GM12891 (cell line): ENCODE data around the gene HIC2.
"Not testable (repeated sequence)": the region's sequence is repeated elsewhere in the genome, so short reads cannot be mapped to it uniquely, and the experiment has no call there.

ENCODE experiments used
- POLR2A ChIP-seq: IDR thresholded peaks from 2 replicates; pipeline ENCODE4 v1.6.1; 2011; ENCODE audit warnings: low read depth, low read length, control low read depth
- POLR2AphosphoS5 ChIP-seq: IDR thresholded peaks from 2 replicates; pipeline ENCODE4 v1.6.1; 2011; ENCODE audit warnings: low read depth, low read length, control low read depth
- POU2F2 ChIP-seq: IDR thresholded peaks from 2 replicates; pipeline ENCODE4 v1.6.1; 2011; ENCODE audit warnings: low read depth, mild to moderate bottlenecking, control low read depth, low read length, moderate library complexity
- SPI1 ChIP-seq: IDR thresholded peaks from 2 replicates; pipeline ENCODE4 v1.6.1; 2011; ENCODE audit warnings: low read depth, low read length, control low read depth

DNA sequence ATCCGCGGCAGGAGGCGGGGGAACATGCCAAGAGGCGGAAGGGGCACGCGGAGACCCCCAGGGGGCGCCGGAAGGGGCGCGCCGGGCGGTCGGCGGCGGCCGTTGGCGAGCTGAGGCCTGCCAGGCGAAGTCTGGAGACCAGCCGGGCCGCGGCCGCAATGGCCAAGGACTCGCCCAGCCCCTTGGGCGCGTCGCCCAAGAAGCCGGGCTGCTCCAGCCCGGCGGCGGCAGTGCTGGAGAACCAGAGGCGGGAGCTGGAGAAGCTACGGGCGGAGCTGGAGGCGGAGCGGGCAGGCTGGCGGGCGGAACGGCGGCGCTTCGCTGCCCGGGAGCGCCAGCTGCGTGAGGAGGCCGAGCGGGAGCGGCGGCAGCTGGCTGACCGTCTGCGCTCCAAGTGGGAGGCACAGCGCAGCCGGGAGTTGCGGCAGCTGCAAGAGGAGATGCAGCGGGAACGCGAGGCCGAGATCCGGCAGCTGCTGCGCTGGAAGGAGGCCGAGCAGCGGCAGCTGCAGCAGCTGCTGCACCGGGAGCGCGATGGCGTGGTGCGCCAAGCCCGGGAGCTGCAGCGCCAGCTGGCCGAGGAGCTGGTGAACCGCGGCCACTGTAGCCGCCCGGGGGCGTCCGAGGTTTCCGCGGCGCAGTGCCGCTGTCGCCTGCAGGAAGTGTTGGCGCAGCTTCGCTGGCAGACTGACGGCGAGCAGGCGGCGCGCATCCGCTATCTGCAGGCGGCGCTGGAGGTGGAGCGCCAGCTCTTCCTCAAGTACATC is 33.3 kb upstream of the HIC2 start, which contains the start of gene RIMBP3B:
- TF ChIP-seq POLR2AphosphoS5, POLR2A, SPI1, POU2F2: not testable (repeated sequence)
